Activated effector memory CD4-positive, alpha-beta T cell treated with Interleukin-2 at 50 U/mL for 16 hours (primary cell): Measurements from ENCODE around the gene UQCR10.

Experiments
- DNase-seq: peaks from one replicate; pipeline ENCODE4 v3.0.0-alpha.2; 2020

UQCR10 gene

DNA sequence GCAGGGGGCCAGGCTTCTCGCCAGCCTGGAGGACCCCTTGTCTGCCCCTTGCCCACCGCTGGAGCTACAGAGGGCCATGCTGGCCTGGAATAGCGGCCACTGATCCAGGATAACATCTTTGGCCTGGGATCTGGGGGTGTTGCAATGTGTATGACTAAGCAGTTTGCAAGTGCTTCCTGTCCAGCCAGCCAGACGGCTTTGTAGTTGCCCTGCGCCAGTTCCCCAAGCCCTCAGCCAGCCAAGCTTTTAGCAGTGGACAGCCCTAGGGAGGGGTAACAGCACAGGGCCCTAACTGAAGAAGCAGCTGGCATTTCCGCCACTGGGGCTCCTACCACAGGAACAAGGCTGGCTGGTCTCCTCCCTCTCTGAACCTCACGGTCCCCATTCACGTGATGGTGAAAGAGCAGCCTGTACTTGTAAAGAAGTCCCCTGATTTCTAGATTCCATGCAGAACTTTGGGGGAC is 32.1 kb downstream of the UQCR10 start:
- no peak for DNase-seq

DNA sequence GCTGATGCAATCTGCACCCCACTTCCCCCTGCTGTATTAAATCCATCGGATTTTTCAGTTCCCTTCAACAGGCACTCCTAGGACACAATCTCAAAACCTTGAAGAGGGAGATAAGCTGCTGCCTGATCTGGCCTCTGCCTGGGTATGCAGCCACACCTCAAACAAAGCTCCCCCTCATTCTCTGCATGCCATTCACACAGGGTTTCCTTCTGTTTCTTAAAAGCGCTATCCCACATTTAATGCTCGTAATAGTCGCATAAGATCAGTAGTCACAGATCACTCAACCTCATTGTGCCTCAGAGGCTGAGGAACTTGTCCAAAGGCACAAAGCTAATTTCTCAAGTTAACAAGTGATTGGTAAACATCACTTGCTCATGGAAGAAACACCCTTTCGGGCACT is 34.0 kb downstream of the UQCR10 start:
- DNase-seq, result no peak

DNA sequence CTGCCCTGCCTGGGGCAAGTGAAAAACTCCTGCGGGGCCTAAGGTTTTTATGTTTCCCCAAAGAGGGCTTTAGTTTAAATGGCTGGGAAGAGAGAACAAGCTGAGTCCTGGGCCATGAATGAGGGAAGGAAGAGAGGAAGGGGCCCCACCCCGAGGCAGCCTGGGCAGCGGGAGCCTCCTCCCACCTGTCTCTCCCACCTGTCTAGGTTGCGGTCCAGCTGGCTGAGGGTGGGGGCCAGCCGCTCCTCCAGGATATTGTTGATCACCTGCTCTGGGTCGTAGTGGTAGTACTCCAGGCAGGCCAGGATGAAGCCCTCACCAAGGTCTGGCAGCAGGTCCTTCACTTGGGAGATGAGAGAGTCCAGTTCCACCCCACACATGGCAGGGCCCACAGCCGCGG is 34.6 kb downstream of the UQCR10 start:
- DNase-seq, result no peak

DNA sequence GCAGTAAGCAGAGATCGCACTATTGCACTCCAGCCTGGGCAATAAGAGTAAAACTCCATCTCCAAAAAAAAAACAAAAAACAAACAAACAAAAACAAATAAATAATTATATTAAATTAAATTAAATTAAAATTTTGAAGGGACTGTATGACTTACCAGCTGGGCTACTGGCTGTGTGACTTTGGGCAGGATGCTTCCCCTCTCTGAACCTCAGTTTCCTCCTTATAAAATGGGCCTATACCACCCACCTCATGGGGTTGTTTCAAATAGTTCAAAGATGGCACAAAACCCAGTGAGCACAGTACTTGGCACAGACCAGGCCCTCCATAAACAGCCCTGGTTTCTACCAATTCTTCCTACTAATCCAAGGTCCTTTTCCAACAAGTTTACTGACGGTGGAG is 36.0 kb downstream of the UQCR10 start:
- DNase-seq, result no peak

DNA sequence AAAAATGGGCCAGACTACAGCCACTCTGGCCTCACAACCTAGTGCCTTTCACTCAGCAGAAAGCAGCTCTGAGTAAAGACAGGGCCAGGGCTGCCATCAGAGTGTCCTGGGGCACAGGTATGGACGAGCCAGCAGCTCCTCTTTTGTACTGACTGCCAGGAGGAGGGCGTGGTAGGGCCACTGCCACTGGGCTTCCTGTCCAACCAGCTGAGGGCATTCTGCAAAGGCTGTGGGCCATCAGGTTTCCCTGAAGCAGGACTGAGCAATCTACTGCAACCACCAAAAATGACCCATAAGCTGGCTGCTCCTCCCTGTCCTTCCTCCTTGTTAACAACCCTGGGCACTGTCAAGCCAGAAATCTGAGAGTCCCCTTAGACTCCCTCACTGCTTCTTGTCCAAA is 37.8 kb downstream of the UQCR10 start:
- no peak for DNase-seq

DNA sequence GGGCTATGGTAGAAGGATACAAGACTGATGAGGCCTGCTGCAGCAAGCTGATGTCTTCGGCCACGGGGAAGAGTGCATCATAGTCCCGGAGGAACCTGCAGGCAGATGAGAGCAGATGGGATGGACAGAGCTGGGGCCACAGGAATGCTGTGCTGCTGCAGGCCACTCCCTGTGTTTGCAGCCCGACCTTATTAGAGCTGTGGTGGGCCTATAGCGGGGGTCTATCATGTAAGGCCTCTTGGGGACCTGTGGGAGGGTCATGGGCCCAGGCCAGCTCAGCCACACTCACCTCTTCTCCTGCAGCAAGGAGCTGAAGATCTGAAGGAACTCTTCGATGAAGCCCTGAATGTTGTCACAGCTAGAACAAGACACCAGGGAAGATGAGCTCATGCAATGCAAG is 39.0 kb downstream of the UQCR10 start:
- DNase-seq, result no peak

DNA sequence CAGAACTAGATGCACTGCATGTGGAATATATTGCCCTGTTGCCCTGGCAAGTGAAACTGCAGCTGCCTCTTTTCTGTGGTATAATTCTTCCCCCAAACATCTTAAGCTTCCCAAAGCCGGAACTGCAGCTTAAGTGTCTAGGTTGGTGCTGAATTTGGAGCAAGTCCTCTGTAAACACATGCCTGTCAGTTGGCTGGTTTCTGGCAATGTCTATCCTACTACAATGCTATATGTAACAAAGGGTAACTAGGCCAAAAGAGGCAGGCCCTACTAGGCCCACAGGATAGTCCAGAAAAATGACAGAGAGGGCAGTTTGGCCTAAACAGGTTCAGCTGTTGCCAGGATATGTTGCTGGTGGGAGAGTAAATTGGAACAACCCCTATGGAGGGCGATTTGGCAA is 43.0 kb downstream of the UQCR10 start:
- DNase-seq, result no peak

DNA sequence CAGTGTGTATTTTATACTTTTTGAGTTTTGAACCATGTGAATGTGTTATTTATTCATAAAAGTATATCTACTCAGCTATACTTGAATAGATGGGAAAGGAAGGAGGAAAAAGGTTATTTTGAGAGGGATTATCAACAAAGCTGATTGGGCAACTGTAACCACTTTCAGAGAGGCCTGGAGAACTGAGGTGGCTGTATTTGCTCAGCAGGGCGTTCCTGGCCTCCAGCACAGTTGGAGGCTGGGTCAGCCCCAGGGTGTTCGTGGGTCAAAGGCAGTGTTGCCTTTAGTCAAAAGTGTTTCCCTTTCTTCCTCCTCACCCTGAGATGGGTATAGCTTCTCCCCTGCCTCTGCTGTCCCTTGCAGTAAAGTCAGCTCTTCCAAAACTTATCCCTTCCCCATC is 44.2 kb downstream of the UQCR10 start:
- no peak for DNase-seq

DNA sequence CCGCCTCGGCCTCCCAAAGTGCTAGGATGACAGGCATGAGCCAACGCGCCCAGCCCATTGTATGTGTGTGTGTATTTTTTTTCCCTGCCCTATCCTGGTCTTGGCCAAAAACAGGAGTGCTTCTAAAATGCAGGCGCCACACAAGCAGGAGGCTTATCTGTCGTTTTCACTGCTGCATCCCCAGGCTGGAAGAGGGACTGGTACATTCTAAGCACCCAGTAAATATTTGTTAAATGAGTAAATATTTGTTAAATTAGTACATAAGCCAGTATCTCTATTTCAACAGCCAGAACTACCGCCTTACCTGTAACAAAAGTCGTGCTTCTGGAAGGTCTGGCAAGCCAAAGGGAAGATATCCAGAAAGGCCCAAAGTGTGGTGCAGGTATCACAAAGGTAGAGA is 46.0 kb downstream of the UQCR10 start:
- DNase-seq, result no peak

DNA sequence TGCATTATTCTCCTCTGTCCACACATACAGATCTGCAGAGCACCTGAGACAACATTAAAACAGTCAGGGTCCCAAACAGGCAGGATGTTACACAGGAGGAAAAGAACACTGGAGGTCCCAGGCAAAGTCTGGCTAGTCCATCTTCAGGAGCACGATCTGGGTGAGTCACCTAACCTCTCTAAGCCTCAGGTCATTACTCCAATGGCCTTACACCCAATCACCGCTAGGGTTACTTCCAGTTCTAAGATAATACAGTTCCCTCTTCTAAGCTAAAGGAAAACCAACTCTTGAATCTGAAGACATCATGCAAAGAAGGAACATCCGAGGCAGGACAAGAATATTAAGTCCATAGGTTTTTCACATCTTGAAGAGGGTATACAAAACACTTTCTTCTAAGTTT is 46.4 kb downstream of the UQCR10 start:
- no peak for DNase-seq

DNA sequence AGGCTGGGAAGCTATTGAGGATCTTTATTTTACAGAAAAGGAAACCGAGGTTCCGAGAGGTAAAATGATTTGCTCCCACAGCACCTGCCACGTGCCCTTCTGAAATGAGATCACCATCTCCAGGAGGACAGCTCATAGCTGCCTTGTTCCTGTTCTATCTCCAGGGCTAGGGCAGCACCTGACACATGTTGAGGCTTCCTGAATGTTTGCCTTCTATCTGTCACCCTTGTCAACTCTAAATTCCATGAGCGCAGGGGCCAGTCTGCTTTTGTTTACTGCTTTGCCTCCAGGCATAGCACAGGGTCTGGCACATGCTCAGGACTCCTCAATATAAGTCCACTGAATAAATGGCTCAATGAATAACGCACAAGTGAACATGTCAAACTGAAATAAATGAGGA is 46.8 kb downstream of the UQCR10 start:
- DNase-seq, result no peak

DNA sequence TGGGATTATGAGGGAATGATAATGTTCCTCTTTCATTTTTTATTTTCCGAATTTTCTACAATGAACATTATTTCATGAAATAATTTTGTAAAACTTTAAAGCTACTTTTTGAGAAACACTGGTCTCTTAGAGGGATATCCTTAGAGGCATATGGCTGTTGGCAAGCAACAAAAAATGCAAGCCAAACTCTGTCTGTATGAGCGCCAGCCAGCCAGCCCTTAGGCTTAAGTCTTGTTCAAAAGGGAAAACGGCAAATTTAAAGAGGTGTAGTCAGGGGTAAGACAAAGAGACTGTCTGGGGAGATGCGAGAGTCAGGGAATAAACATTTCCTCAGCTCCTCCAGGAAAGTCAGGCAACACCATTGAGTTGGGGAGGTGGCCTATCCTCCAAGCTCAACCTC is 48.4 kb downstream of the UQCR10 start:
- no peak for DNase-seq

DNA sequence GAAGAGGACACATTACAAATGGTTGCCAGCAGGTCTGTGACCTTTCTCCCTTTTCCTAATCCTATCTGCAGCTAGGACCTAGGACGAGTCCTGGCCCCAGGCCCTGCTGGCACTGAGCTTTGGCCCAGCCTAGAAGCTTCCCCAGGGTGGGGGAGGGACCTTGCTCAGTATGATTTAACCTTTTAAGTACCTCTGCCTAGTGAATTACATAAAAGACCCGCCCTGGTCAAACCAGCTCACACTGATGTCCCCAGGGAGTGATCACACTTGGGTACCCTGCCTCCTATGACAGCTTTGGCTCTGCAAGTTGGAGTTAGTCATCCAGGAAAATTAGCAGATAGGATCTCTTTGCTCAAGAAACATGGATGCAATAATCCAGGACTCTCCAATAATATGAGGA is 49.0 kb downstream of the UQCR10 start:
- no peak for DNase-seq

DNA sequence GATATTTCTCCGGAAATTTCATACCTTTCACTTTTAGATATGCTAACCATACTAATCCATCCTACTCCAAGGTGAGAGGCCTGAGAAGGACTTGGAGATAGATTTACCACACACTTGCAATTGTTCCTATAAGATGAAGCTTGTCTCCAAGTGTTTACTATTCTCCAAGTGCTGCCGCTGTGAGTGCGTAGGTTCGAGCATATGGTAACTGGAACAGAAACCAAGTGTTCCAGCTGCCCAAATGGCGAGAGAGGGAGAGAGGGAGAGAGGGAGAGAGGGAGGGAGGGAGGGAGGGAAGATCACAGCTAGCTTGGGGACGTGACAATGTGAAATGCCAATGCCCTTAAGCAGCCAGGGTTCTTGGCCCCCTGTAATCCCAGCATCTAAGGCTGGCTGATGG is 49.4 kb downstream of the UQCR10 start:
- no peak for DNase-seq

DNA sequence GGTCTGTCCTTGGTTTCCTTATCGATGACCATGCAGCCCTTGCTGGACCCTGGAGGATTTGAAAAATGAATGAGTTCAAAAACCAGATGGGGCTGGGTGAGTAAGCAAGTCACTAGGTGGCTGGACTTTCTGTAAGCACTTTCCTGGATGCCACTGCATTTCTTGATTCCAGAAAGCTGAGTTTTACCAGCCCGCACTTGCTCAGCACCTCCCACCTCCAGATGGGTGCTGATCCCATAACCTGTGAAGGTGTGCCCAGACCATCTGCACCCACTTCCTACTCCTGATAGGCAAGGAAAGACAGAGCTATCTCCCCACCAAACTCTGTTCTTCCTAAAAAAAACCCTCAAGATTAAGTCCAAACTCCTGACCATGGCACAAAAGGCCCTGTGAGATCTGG is 49.8 kb downstream of the UQCR10 start:
- no peak for DNase-seq

DNA sequence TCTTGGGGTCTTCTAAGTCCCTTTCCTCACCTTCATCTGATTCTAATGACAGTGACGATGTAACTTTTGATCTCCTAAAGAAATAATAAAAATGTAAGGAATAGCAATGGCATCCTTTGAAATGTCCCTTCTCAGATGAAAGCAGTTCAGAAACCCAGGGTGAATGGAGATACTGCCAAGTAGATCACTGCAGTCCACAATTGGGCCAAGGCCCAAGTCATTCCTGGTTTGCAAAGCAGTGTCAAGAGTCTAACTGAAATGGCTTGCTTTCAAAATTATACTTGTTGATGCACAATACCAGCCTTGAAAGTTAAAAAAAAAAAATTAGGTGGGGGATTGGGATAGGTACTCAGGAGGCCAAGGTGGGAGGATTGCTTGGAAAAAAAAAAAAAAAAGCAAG is 50.6 kb downstream of the UQCR10 start:
- DNase-seq, result no peak

DNA sequence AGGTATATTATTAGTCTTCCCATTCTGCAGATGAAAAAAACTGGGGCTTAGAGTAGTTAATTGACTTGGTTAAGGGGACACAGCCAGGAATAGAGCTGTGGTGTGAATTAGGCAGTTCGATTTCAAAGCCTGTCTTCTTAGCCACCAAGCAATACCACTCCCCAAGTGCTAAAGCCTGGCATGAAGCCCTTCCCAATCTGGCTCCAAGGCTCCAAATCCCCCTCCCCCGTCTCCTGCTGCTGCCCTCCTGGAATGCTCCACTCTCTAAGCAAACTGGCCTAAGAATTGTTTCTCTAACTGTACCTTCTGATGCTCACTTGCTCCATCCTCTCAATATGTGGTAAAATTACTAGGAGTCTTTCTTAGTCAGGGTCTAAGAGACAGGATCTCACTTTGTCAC is 52.3 kb downstream of the UQCR10 start:
- no peak for DNase-seq
